ENCODE results near the gene CEP250.

CEP250 gene

GRCh38 chr20:35502352-35502751, 47.0 kb downstream of the CEP250 start:
- no peak overlapping the region for H3K9ac ChIP-seq (ENCODE audit: low read length)
- no peak overlapping the region for H2BK120ac ChIP-seq (ENCODE audit: low read depth, low read length)
- H4K8ac ChIP-seq (ENCODE audit: low read depth, low read length): no peak overlapping the region
- no peaks in the 10 kb centered on the region for H3K79me1 ChIP-seq (ENCODE audit: low read length)
- no peaks in the 10 kb centered on the region for H3K27me3 ChIP-seq (ENCODE audit: insufficient read depth, low read length, poor library complexity)
- peaks cover 9% of the 10 kb centered on the region for H3K36me3 ChIP-seq (ENCODE audit: control insufficient read depth, insufficient read depth, low read length)
- no peaks in the 10 kb centered on the region for H3K4me1 ChIP-seq (ENCODE audit: control insufficient read depth, low read depth, low read length)
- H4K5ac ChIP-seq (ENCODE audit: low read length): no peak overlapping the region
- no CpG with 5 or more reads among the region's 8 CpGs for WGBS (ENCODE audit: extremely low coverage, insufficient coverage, low lambda C conversion rate)
- no peak overlapping the region for H3K56ac ChIP-seq (ENCODE audit: low read length)
- no peak overlapping the region for H3K23ac ChIP-seq (ENCODE audit: low read length)
- H2BK5ac ChIP-seq (ENCODE audit: low read length): no peak overlapping the region
- no peak overlapping the region for H3K4ac ChIP-seq (ENCODE audit: low read depth, low read length)
- DNase-seq: no peak
- no peak overlapping the region for H3K27ac ChIP-seq (ENCODE audit: low read depth, low read length)
- no peak overlapping the region for H3K18ac ChIP-seq (ENCODE audit: low read length)
- no peak overlapping the region for H3K4me3 ChIP-seq (ENCODE audit: low read length)
- H2AK5ac ChIP-seq (ENCODE audit: low read length): no peak overlapping the region
- no peak overlapping the region for H3K4me2 ChIP-seq (ENCODE audit: low read length)
- no peak overlapping the region for H2BK15ac ChIP-seq (replicated peaks; ENCODE audit: low read depth)
- no peaks in the 10 kb centered on the region for H3K79me2 ChIP-seq (ENCODE audit: control insufficient read depth, insufficient read depth, low read length)

GRCh38 chr20:35503281-35503680, 47.9 kb downstream of the CEP250 start:
- Histone ChIP-seq H2BK5ac (ENCODE audit: low read length) (no peak overlapping the region), H2BK15ac (replicated peaks; ENCODE audit: low read depth) (no peak overlapping the region), H3K27ac (ENCODE audit: low read depth, low read length) (no peak overlapping the region), H3K4me1 (ENCODE audit: control insufficient read depth, low read depth, low read length) (no peaks in the 10 kb centered on the region), H3K27me3 (ENCODE audit: insufficient read depth, low read length, poor library complexity) (no peaks in the 10 kb centered on the region), H3K79me1 (ENCODE audit: low read length) (no peaks in the 10 kb centered on the region), H3K23ac (ENCODE audit: low read length) (no peak overlapping the region), H3K4me3 (ENCODE audit: low read length) (no peak overlapping the region), H3K18ac (ENCODE audit: low read length) (no peak overlapping the region), H3K4me2 (ENCODE audit: low read length) (no peak overlapping the region), H3K9ac (ENCODE audit: low read length) (no peak overlapping the region), H4K5ac (ENCODE audit: low read length) (no peak overlapping the region), H3K56ac (ENCODE audit: low read length) (no peak overlapping the region), H3K4ac (ENCODE audit: low read depth, low read length) (no peak overlapping the region), H4K8ac (ENCODE audit: low read depth, low read length) (no peak overlapping the region), H3K36me3 (ENCODE audit: control insufficient read depth, insufficient read depth, low read length) (peaks cover 9% of the 10 kb centered on the region), H2BK120ac (ENCODE audit: low read depth, low read length) (no peak overlapping the region), H2AK5ac (ENCODE audit: low read length) (no peak overlapping the region), H3K79me2 (ENCODE audit: control insufficient read depth, insufficient read depth, low read length) (no peaks in the 10 kb centered on the region)
- DNase-seq: no peak
- no CpG with 5 or more reads among the region's 10 CpGs for WGBS (ENCODE audit: extremely low coverage, insufficient coverage, low lambda C conversion rate)

- WGBS (ENCODE audit: extremely low coverage, insufficient coverage, low lambda C conversion rate): no CpG with 5 or more reads among the region's 16 CpGs
- H4K5ac ChIP-seq (ENCODE audit: low read length): no peak overlapping the region
- no peak overlapping the region for H3K27ac ChIP-seq (ENCODE audit: low read depth, low read length)
Measured at GRCh38 chr20:35503841-35504561, 48.6 kb downstream of the CEP250 start.

GRCh38 chr20:35504751-35505150, 49.4 kb downstream of the CEP250 start:
- Histone ChIP-seq H3K4me2 (ENCODE audit: low read length) (no peak overlapping the region), H3K79me1 (ENCODE audit: low read length) (no peaks in the 10 kb centered on the region), H3K4me3 (ENCODE audit: low read length) (no peak overlapping the region), H3K4ac (ENCODE audit: low read depth, low read length) (no peak overlapping the region), H2BK5ac (ENCODE audit: low read length) (no peak overlapping the region), H4K8ac (ENCODE audit: low read depth, low read length) (no peak overlapping the region), H3K36me3 (ENCODE audit: control insufficient read depth, insufficient read depth, low read length) (peaks cover 7% of the 10 kb centered on the region), H3K27me3 (ENCODE audit: insufficient read depth, low read length, poor library complexity) (no peaks in the 10 kb centered on the region), H3K9ac (ENCODE audit: low read length) (no peak overlapping the region), H3K18ac (ENCODE audit: low read length) (no peak overlapping the region), H2BK120ac (ENCODE audit: low read depth, low read length) (no peak overlapping the region), H3K23ac (ENCODE audit: low read length) (no peak overlapping the region), H2AK5ac (ENCODE audit: low read length) (no peak overlapping the region), H2BK15ac (replicated peaks; ENCODE audit: low read depth) (no peak overlapping the region), H3K4me1 (ENCODE audit: control insufficient read depth, low read depth, low read length) (no peaks in the 10 kb centered on the region), H3K27ac (ENCODE audit: low read depth, low read length) (no peak overlapping the region), H3K79me2 (ENCODE audit: control insufficient read depth, insufficient read depth, low read length) (no peaks in the 10 kb centered on the region), H3K56ac (ENCODE audit: low read length) (no peak overlapping the region), H4K5ac (ENCODE audit: low read length) (no peak overlapping the region)
- DNase-seq: no peak
- no CpG with 5 or more reads among the region's 5 CpGs for WGBS (ENCODE audit: extremely low coverage, insufficient coverage, low lambda C conversion rate)

More at GRCh38 chr20:35503841-35504561, 48.6 kb downstream of the CEP250 start:
- Histone ChIP-seq H3K79me1 (ENCODE audit: low read length) (no peaks in the 10 kb centered on the region), H3K56ac (ENCODE audit: low read length) (no peak overlapping the region), H2BK5ac (ENCODE audit: low read length) (no peak overlapping the region), H2BK120ac (ENCODE audit: low read depth, low read length) (no peak overlapping the region), H3K27me3 (ENCODE audit: insufficient read depth, low read length, poor library complexity) (no peaks in the 10 kb centered on the region), H3K9ac (ENCODE audit: low read length) (no peak overlapping the region), H3K4me2 (ENCODE audit: low read length) (no peak overlapping the region), H3K23ac (ENCODE audit: low read length) (no peak overlapping the region), H4K8ac (ENCODE audit: low read depth, low read length) (no peak overlapping the region), H3K18ac (ENCODE audit: low read length) (no peak overlapping the region), H3K36me3 (ENCODE audit: control insufficient read depth, insufficient read depth, low read length) (peaks cover 9% of the 10 kb centered on the region), H3K4me1 (ENCODE audit: control insufficient read depth, low read depth, low read length) (no peaks in the 10 kb centered on the region), H2BK15ac (replicated peaks; ENCODE audit: low read depth) (no peak overlapping the region), H3K4ac (ENCODE audit: low read depth, low read length) (no peak overlapping the region), H2AK5ac (ENCODE audit: low read length) (no peak overlapping the region), H3K4me3 (ENCODE audit: low read length) (no peak overlapping the region), H3K79me2 (ENCODE audit: control insufficient read depth, insufficient read depth, low read length) (no peaks in the 10 kb centered on the region)
- DNase-seq: no peak

- Histone ChIP-seq H3K27me3 (ENCODE audit: insufficient read depth, low read length, poor library complexity) (no peaks in the 10 kb centered on the region), H3K36me3 (ENCODE audit: control insufficient read depth, insufficient read depth, low read length) (peaks cover 9% of the 10 kb centered on the region)
Measured at GRCh38 chr20:35506179-35506578, 50.8 kb downstream of the CEP250 start.

More at GRCh38 chr20:35506179-35506578, 50.8 kb downstream of the CEP250 start:
- H3K4me3 ChIP-seq (ENCODE audit: low read length): no peak overlapping the region
- no peaks in the 10 kb centered on the region for H3K79me1 ChIP-seq (ENCODE audit: low read length)
- no CpG with 5 or more reads among the region's 3 CpGs for WGBS (ENCODE audit: extremely low coverage, insufficient coverage, low lambda C conversion rate)
- H2AK5ac ChIP-seq (ENCODE audit: low read length): no peak overlapping the region
- H2BK120ac ChIP-seq (ENCODE audit: low read depth, low read length): no peak overlapping the region
- H3K4me1 ChIP-seq (ENCODE audit: control insufficient read depth, low read depth, low read length): no peaks in the 10 kb centered on the region
- no peak overlapping the region for H3K4ac ChIP-seq (ENCODE audit: low read depth, low read length)
- H4K8ac ChIP-seq (ENCODE audit: low read depth, low read length): no peak overlapping the region
- H4K5ac ChIP-seq (ENCODE audit: low read length): no peak overlapping the region
- no peaks in the 10 kb centered on the region for H3K79me2 ChIP-seq (ENCODE audit: control insufficient read depth, insufficient read depth, low read length)
- H3K56ac ChIP-seq (ENCODE audit: low read length): no peak overlapping the region
- DNase-seq: no peak
- H3K23ac ChIP-seq (ENCODE audit: low read length): no peak overlapping the region
- no peak overlapping the region for H3K4me2 ChIP-seq (ENCODE audit: low read length)
- no peak overlapping the region for H2BK5ac ChIP-seq (ENCODE audit: low read length)
- H3K9ac ChIP-seq (ENCODE audit: low read length): no peak overlapping the region
- no peak overlapping the region for H3K18ac ChIP-seq (ENCODE audit: low read length)
- no peak overlapping the region for H3K27ac ChIP-seq (ENCODE audit: low read depth, low read length)
- H2BK15ac ChIP-seq (replicated peaks; ENCODE audit: low read depth): no peak overlapping the region

Measured in mesendoderm (in vitro differentiated cells).